WI38 (cell line): Measurements from ENCODE around the gene MAGEF1.

ENCODE experiments used
- H3K4me3 ChIP-seq: 2 replicates; pipeline ENCODE4 v1.5.1; 2011; ENCODE audit warnings: low read depth, mild to moderate bottlenecking, control low read depth, low read length
- CTCF ChIP-seq: IDR thresholded peaks from 2 replicates; pipeline ENCODE4 v1.5.1; 2012; ENCODE audit warnings: low read depth, mild to moderate bottlenecking, control low read depth, low read length

Gene MAGEF1

GRCh38 chr3:184716622-184717398 is 4.9 kb upstream of the MAGEF1 start:
- peak overlapping the region; percentile 22 for H3K4me3 ChIP-seq
- TF ChIP-seq CTCF: no peak

- H3K4me3 ChIP-seq: peak overlapping the region; percentile 22
Measured at GRCh38 chr3:184715943-184716621, 4.2 kb upstream of the MAGEF1 start.

GRCh38 chr3:184713521-184713920 is 1.7 kb upstream of the MAGEF1 start:
- TF ChIP-seq CTCF: no peak
- H3K4me3 ChIP-seq: no peak overlapping the region

More at GRCh38 chr3:184715943-184716621, 4.2 kb upstream of the MAGEF1 start:
- TF ChIP-seq CTCF: no peak

- no peak overlapping the region for H3K4me3 ChIP-seq
Measured at GRCh38 chr3:184713040-184713355, 1.1 kb upstream of the MAGEF1 start.

GRCh38 chr3:184712248-184713039 is 580 bp upstream of the MAGEF1 start:
- H3K4me3 ChIP-seq: peak overlapping the region; percentile 80

More at GRCh38 chr3:184713040-184713355, 1.1 kb upstream of the MAGEF1 start:
- TF ChIP-seq CTCF: no peak

GRCh38 chr3:184710870-184711492 is 883 bp downstream of the MAGEF1 start:
- no peak for TF ChIP-seq CTCF
- H3K4me3 ChIP-seq: peak overlapping the region; percentile 80

More at GRCh38 chr3:184712248-184713039, 580 bp upstream of the MAGEF1 start:
- no peak for TF ChIP-seq CTCF
